ENCODE data around the gene HES6. TPM values are rescaled to one million over a fixed set of nuclear protein-coding genes. Genes with fewer than 3 reads are reported as not detected.

The HES6 gene
- total RNA-seq, 4 donors from 2014 or later, result 10.9 to 49.1 (median 27.2) TPM

- in situ Hi-C loops (cut with MboI; ENCODE audit: low sequenced_read_pairs in 4 of 4), result loop anchor here in 3 of 4 donors (10.0 to 25.0 kb wide), 3 partner anchors 303 to 411 kb away; partner anchors contain the start of genes RAMP1 (in 3 of the 3) and UBE2F (in 1 of the 3)
- TF ChIP-seq CTCF (IDR thresholded peaks at IDR 0.05 in 4 of 5, conservative IDR thresholded peaks at IDR 0.05 in 1 of 5), result no peak
- no peak for TF ChIP-seq POLR2A (IDR thresholded peaks at IDR 0.05)
- no peaks in the 10 kb centered on the region for H3K9me3 ChIP-seq
- H3K27me3 ChIP-seq, result no peaks in the 10 kb centered on the region
- ATAC-seq, result no peak
- H3K4me1 ChIP-seq, result peaks cover 16 to 18% of the 10 kb centered on the region in 2 donors
- no peak overlapping the region for H3K4me3 ChIP-seq
- peaks cover 0 to 70% of the 10 kb centered on the region in 2 donors for H3K36me3 ChIP-seq
- DNase-seq, result no peak
- H3K27ac ChIP-seq, result no peak overlapping the region
- intact Hi-C loops (cut with DNase I; ENCODE audit: low total_unique reads), result no loop called here
These were observed 25.8 kb upstream of the HES6 start for GRCh38 chr2:238265605-238266004.

- intact Hi-C loops (cut with DNase I; ENCODE audit: low total_unique reads), result loop anchor here (5.0 kb wide), 1 partner anchor 402 kb away; no protein-coding TSS in a partner anchor
- H3K9me3 ChIP-seq, result no peaks in the 10 kb centered on the region
- in situ Hi-C loops (cut with MboI; ENCODE audit: low sequenced_read_pairs in 4 of 4), result loop anchor here in 3 of 4 donors (10.0 to 25.0 kb wide), 3 partner anchors 302 to 409 kb away; partner anchors contain the start of genes RAMP1 (in 3 of the 3) and UBE2F (in 1 of the 3)
- DNase-seq (no peak), ATAC-seq (no peak)
- no peak overlapping the region for H3K4me3 ChIP-seq
- no peaks in the 10 kb centered on the region for H3K27me3 ChIP-seq
- H3K36me3 ChIP-seq, result peaks cover 0 to 70% of the 10 kb centered on the region in 2 donors
- H3K27ac ChIP-seq, result peak overlapping the region; percentile 5 to 70 (median 58)
- peaks cover 16 to 18% of the 10 kb centered on the region in 2 donors for H3K4me1 ChIP-seq
- TF ChIP-seq CTCF (IDR thresholded peaks at IDR 0.05 in 4 of 5, conservative IDR thresholded peaks at IDR 0.05 in 1 of 5), result no peak
- no peak for TF ChIP-seq POLR2A (IDR thresholded peaks at IDR 0.05)
These were observed 24.2 kb upstream of the HES6 start for GRCh38 chr2:238264072-238264460.

- TF ChIP-seq CTCF (IDR thresholded peaks at IDR 0.05 in 4 of 5, conservative IDR thresholded peaks at IDR 0.05 in 1 of 5), result peak; percentile 76 to 88 (median 86)
- no peak for TF ChIP-seq POLR2A (IDR thresholded peaks at IDR 0.05)
- H3K27me3 ChIP-seq, result no peaks in the 10 kb centered on the region
- in situ Hi-C loops (cut with MboI; ENCODE audit: low sequenced_read_pairs in 4 of 4), result loop anchor here in 3 of 4 donors (10.0 to 25.0 kb wide), 3 partner anchors 301 to 409 kb away; partner anchors contain the start of genes RAMP1 (in 3 of the 3) and UBE2F (in 1 of the 3)
- H3K36me3 ChIP-seq, result peaks cover 0 to 69% of the 10 kb centered on the region in 2 donors
- H3K27ac ChIP-seq, result peak overlapping the region; percentile 55 to 70 (median 58)
- peaks cover 16 to 18% of the 10 kb centered on the region in 2 donors for H3K4me1 ChIP-seq
- H3K9me3 ChIP-seq, result no peaks in the 10 kb centered on the region
- DNase-seq (peak; percentile 86 to 93), ATAC-seq (peak; percentile 93)
- H3K4me3 ChIP-seq, result no peak overlapping the region
- intact Hi-C loops (cut with DNase I; ENCODE audit: low total_unique reads), result loop anchor here (5.0 kb wide), 1 partner anchor 401 kb away; no protein-coding TSS in a partner anchor
These were observed 23.6 kb upstream of the HES6 start for GRCh38 chr2:238263204-238264071.

- H3K9me3 ChIP-seq, result no peaks in the 10 kb centered on the region
- intact Hi-C loops (cut with DNase I; ENCODE audit: low total_unique reads) (loop anchor here (5.0 kb wide), 1 partner anchor 400 kb away; no protein-coding TSS in a partner anchor), in situ Hi-C loops (cut with MboI; ENCODE audit: low sequenced_read_pairs in 4 of 4) (loop anchor here in 3 of 4 donors (10.0 to 25.0 kb wide), 3 partner anchors 300 to 408 kb away; partner anchors contain the start of genes RAMP1 (in 3 of the 3) and UBE2F (in 1 of the 3))
- H3K36me3 ChIP-seq, result peaks cover 6 to 69% of the 10 kb centered on the region in 2 donors
- H3K27ac ChIP-seq, result peak overlapping the region; percentile 55 to 70 (median 58)
- H3K27me3 ChIP-seq, result no peaks in the 10 kb centered on the region
- ATAC-seq (no peak), DNase-seq (no peak)
- H3K4me1 ChIP-seq, result peaks cover 16 to 18% of the 10 kb centered on the region in 2 donors
- H3K4me3 ChIP-seq, result no peak overlapping the region
- no peak for TF ChIP-seq CTCF (IDR thresholded peaks at IDR 0.05 in 4 of 5, conservative IDR thresholded peaks at IDR 0.05 in 1 of 5)
- TF ChIP-seq POLR2A (IDR thresholded peaks at IDR 0.05), result no peak
These were observed 22.8 kb upstream of the HES6 start for GRCh38 chr2:238262496-238263122.

Data from gastrocnemius medialis (tissue), 4 donors.